ENCODE measurements around the gene LYSMD1.

LYSMD1 gene

GRCh38 chr1:151184211-151184610 lies 18.5 kb upstream of the LYSMD1 start:
- Histone ChIP-seq H3K27me3 (replicated peaks; ENCODE audit: control insufficient read depth, insufficient read depth, low read length) (no peaks in the 10 kb centered on the region), H3K36me3 (ENCODE audit: control insufficient read depth, insufficient read depth, low read length) (peaks cover 18% of the 10 kb centered on the region), H3K4me3 (replicated peaks; ENCODE audit: low read depth, low read length) (no peak overlapping the region)
- TF ChIP-seq CTCF (IDR thresholded peaks at IDR 0.05; ENCODE audit: insufficient read depth, low read length, poor library complexity, severe bottlenecking) = no peak
- DNase-seq (ENCODE audit: extremely low read depth, insufficient read length) = no peak

GRCh38 chr1:151176514-151177045 lies 10.9 kb upstream of the LYSMD1 start:
- H3K27me3 ChIP-seq (replicated peaks; ENCODE audit: control insufficient read depth, insufficient read depth, low read length) = no peaks in the 10 kb centered on the region
- TF ChIP-seq CTCF (IDR thresholded peaks at IDR 0.05; ENCODE audit: insufficient read depth, low read length, poor library complexity, severe bottlenecking) = no peak
- no peak overlapping the region for H3K4me3 ChIP-seq (replicated peaks; ENCODE audit: low read depth, low read length)
- H3K36me3 ChIP-seq (ENCODE audit: control insufficient read depth, insufficient read depth, low read length) = peaks cover 21% of the 10 kb centered on the region
- no peak for DNase-seq (ENCODE audit: extremely low read depth, insufficient read length)

- DNase-seq (ENCODE audit: extremely low read depth, insufficient read length) = no peak
Observed at GRCh38 chr1:151175863-151176262, 10.2 kb upstream of the LYSMD1 start, which contains the start of gene TMOD4. TSS of gene TMOD4 (minus strand) at chr1:151175981. CDS start at chr1:151174875, 1,106 bp downstream.

GRCh38 chr1:151175041-151175741 lies 9.5 kb upstream of the LYSMD1 start:
- H3K36me3 ChIP-seq (ENCODE audit: control insufficient read depth, insufficient read depth, low read length) = peaks cover 23% of the 10 kb centered on the region
- H3K4me3 ChIP-seq (replicated peaks; ENCODE audit: low read depth, low read length) = no peak overlapping the region
- DNase-seq (ENCODE audit: extremely low read depth, insufficient read length) = no peak
- no peaks in the 10 kb centered on the region for H3K27me3 ChIP-seq (replicated peaks; ENCODE audit: control insufficient read depth, insufficient read depth, low read length)
- TF ChIP-seq CTCF (IDR thresholded peaks at IDR 0.05; ENCODE audit: insufficient read depth, low read length, poor library complexity, severe bottlenecking) = no peak

More at GRCh38 chr1:151175863-151176262, 10.2 kb upstream of the LYSMD1 start, which contains the start of gene TMOD4:
- no peak within 1 kb of the TSS for H3K4me3 ChIP-seq (replicated peaks; ENCODE audit: low read depth, low read length)
- H3K27me3 ChIP-seq (replicated peaks; ENCODE audit: control insufficient read depth, insufficient read depth, low read length) = no peaks in the 10 kb centered on the region
- H3K36me3 ChIP-seq (ENCODE audit: control insufficient read depth, insufficient read depth, low read length) = peaks cover 21% of the 10 kb centered on the region
- peak; percentile 60 for TF ChIP-seq CTCF (IDR thresholded peaks at IDR 0.05; ENCODE audit: insufficient read depth, low read length, poor library complexity, severe bottlenecking)

- no peak for DNase-seq (ENCODE audit: extremely low read depth, insufficient read length)
- Histone ChIP-seq H3K27me3 (replicated peaks; ENCODE audit: control insufficient read depth, insufficient read depth, low read length) (no peaks in the 10 kb centered on the region), H3K4me3 (replicated peaks; ENCODE audit: low read depth, low read length) (no peak overlapping the region), H3K36me3 (ENCODE audit: control insufficient read depth, insufficient read depth, low read length) (peaks cover 19% of the 10 kb centered on the region)
- no peak for TF ChIP-seq CTCF (IDR thresholded peaks at IDR 0.05; ENCODE audit: insufficient read depth, low read length, poor library complexity, severe bottlenecking)
Observed at GRCh38 chr1:151171190-151171589, 5.5 kb upstream of the LYSMD1 start.
